Heart left ventricle (tissue), 13 donors: ENCODE results near the gene BCL3.

Source experiments
- POLR2A ChIP-seq, 2 donors: fragments of 450-650 bp; IDR thresholded peaks; one replicate each; pipeline ENCODE4 v1.6.1; 2017; ENCODE audit warnings: antibody characterized with exemption in 2 of 2, mild to moderate bottlenecking in 2 of 2, moderate library complexity in 2 of 2
- TF ChIP-seq, protein P1 (sequence below), 12 donors: fragments of 200-600 bp; sonication (generic) in 4 of 12; IDR thresholded peaks; one replicate each; pipeline versions ENCODE4 v1.5.0 to v1.8.0; 2018 to 2022; ENCODE audit warnings: antibody characterized with exemption in 12 of 12, mild to moderate bottlenecking in 5 of 12
- donor health status: ischemic (EF 13 %, LVEDD 7.1; RV severe dilation, severe dysfunction).
- donor health status: DM: no; HTN: yes; CAD: no.
- donor health status: DM: no; HTN: no; CAD: no.
- donor health status: ischemic (EF 25% LVEDD 6.9; RV normal size, moderate dysfunction).
- donor health status: ischemic (EF 25% LVEDD 5.7; RV mildly dilated, moderate dysfunction).
- donor health status: ischemic (EF 35%, LVEDD 5.7; RV mildly dilated, moderate dysfunction).
- donor health status: nonischemic (EF 11% LVEDD 7.7; RV severe dilation, severe dysfunction).
- donor health status: DM: yes; HTN: yes; CAD: no.
- donor health status: PGD.
- donor health status: ischemic (EF 29% LVEDD 5.4; RV normal size, mild dysfunction).
- donor health status: nonischemic (EF 23%, LVEDD 6.1; RV moderate dilation, normal function).

DNA sequence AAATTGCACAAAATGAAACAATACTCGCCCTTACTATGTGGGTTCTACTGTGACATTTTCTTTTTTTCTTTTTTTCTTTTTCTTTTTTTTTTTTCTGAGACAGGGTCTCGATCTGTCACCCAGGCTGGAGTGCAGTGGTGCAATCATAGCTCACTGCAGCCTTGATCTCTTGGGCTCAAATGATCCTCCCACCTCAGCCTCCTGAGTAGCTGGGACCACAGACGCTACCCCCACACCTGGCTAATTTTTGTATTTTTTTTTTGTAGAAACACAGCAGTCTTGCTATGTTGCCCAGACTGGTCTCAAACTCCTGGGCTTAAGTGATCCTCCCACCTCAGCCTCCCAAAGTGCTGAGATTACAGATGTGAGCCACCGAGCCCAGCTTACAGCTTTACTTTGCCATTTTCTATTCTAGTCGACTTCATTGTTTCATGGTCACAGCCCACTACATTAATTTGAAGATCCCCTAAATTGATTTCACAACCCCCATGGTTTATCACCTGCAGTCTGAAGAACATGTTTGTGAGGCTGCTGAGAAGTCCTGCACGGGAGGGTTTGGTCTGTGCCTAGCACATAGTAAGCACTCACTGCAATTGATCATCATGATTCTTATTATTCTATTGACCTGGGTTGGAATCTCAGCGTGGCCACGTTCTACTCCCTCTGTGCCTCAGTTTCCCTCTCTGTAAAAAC, 3.8 kb downstream of the BCL3 start:
- TF ChIP-seq, protein P1, sequence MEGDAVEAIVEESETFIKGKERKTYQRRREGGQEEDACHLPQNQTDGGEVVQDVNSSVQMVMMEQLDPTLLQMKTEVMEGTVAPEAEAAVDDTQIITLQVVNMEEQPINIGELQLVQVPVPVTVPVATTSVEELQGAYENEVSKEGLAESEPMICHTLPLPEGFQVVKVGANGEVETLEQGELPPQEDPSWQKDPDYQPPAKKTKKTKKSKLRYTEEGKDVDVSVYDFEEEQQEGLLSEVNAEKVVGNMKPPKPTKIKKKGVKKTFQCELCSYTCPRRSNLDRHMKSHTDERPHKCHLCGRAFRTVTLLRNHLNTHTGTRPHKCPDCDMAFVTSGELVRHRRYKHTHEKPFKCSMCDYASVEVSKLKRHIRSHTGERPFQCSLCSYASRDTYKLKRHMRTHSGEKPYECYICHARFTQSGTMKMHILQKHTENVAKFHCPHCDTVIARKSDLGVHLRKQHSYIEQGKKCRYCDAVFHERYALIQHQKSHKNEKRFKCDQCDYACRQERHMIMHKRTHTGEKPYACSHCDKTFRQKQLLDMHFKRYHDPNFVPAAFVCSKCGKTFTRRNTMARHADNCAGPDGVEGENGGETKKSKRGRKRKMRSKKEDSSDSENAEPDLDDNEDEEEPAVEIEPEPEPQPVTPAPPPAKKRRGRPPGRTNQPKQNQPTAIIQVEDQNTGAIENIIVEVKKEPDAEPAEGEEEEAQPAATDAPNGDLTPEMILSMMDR (IDR thresholded peaks at IDR 0.05) = no peak
- no peak for TF ChIP-seq POLR2A (IDR thresholded peaks at IDR 0.05)
